Mammary epithelial cell (primary cell): Measurements from ENCODE around the gene TTC39C.

Experiments
- CTCF ChIP-seq, 2 donors: IDR thresholded peaks in 1 of 2; conservative IDR thresholded peaks in 1 of 2; 2 replicates each; pipeline ENCODE4 v1.5.1; 2011 to 2012; ENCODE audit warnings: inconsistent platforms in 2 of 2, low read length in 2 of 2, mild to moderate bottlenecking in 2 of 2, control low read depth in 1 of 2, low read depth in 1 of 2; ENCODE audit not compliant: insufficient read depth in 1 of 2; ENCODE audit errors: extremely low read depth in 1 of 2
- EZH2 ChIP-seq: IDR thresholded peaks from 2 replicates; pipeline ENCODE4 v1.6.1; 2012; ENCODE audit warnings: low read length, inconsistent platforms, borderline replicate concordance

GRCh38 chr18:23998018-23998417 lies 16.5 kb upstream of the TTC39C start:
- no peak for TF ChIP-seq CTCF (conservative IDR thresholded peaks at IDR 0.05 in 1 of 2, IDR thresholded peaks at IDR 0.05 in 1 of 2; ENCODE audit: extremely low read depth in 1 of 2, insufficient read depth in 1 of 2, low read depth in 1 of 2, low read length in 2 of 2)
- no peak for TF ChIP-seq EZH2
